OCI-LY7 (cell line): ENCODE data around the gene PKDCC.

Source experiments
- CTCF ChIP-seq: fragments of 200-600 bp; sonication (generic); conservative IDR thresholded peaks from 2 replicates; pipeline ENCODE4 v1.5.1; 2014; ENCODE audit warnings: mild to moderate bottlenecking, antibody characterized with exemption, low read length, moderate library complexity, mixed read lengths
- EZH2phosphoT487 ChIP-seq: fragments of 200-600 bp; sonication (generic); IDR thresholded peaks from 2 replicates; pipeline ENCODE4 v1.6.1; 2018; ENCODE audit warnings: low read depth, borderline replicate concordance, mild to moderate bottlenecking, mixed run types, antibody characterized with exemption, low read length, moderate library complexity, mixed read lengths

DNA sequence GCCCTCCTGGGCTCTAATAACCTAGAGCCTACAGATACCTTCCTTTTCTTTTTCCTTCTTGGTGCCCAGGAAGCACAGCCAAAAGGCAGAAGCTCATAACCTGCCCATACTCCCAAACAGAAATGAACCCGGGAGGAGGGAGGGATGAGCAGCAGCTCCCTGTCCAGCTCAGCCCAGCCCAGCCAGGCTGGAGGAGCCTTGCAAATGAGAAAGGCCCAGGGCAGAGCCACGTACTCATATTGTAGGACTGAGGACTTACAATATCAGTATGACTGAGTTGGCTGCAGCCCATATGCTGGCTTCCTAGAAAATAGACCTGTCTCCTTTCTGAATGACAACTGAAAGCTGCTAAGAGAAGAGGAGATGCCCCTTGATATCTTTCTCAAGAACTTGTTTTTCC is 21.7 kb downstream of the PKDCC start:
- TF ChIP-seq CTCF (no peak), EZH2phosphoT487 (no peak)
